H9 (cell line): ENCODE results near the gene ABHD4. TPM values are rescaled to one million over a fixed set of nuclear protein-coding genes. Genes with fewer than 3 reads are reported as not detected.

Source experiments
- DNase-seq: peaks from one replicate; pipeline ENCODE4 v3.0.0-alpha.2; 2017
- H2AFZ ChIP-seq: one replicate; pipeline ENCODE4 v1.6.1; 2013; ENCODE audit warnings: mild to moderate bottlenecking, low read length, control low read depth, moderate library complexity
- H2AK5ac ChIP-seq: 2 replicates; pipeline ENCODE4 v1.6.1; 2013; ENCODE audit warnings: low read length, control low read depth, mixed read lengths; ENCODE audit not compliant: insufficient read length
- H2BK120ac ChIP-seq: one replicate; pipeline ENCODE4 v1.6.1; 2013; ENCODE audit warnings: low read depth, mild to moderate bottlenecking, low read length, control low read depth, inconsistent platforms; ENCODE audit not compliant: poor library complexity, severe bottlenecking
- H2BK12ac ChIP-seq: 2 replicates; pipeline ENCODE4 v1.6.1; 2013; ENCODE audit warnings: low read length, control low read depth, mixed read lengths, low read depth; ENCODE audit not compliant: insufficient read length
- H2BK15ac ChIP-seq: 2 replicates; pipeline ENCODE4 v1.6.1; 2013; ENCODE audit warnings: low read depth, low read length, control low read depth
- H2BK20ac ChIP-seq: one replicate; pipeline ENCODE4 v1.6.1; 2013; ENCODE audit warnings: low read depth, mild to moderate bottlenecking, low read length, control low read depth, inconsistent platforms; ENCODE audit not compliant: poor library complexity, severe bottlenecking
- H2BK5ac ChIP-seq: 2 replicates; pipeline ENCODE4 v1.6.1; 2013; ENCODE audit warnings: low read length, control low read depth, mixed read lengths; ENCODE audit not compliant: insufficient read length
- H3K14ac ChIP-seq: 2 replicates; pipeline ENCODE4 v1.6.1; 2013; ENCODE audit warnings: low read length, control low read depth; ENCODE audit not compliant: insufficient read depth
- H3K18ac ChIP-seq: 2 replicates; pipeline ENCODE4 v1.6.1; 2013; ENCODE audit warnings: low read depth, mild to moderate bottlenecking, mixed read lengths, low read length, control low read depth; ENCODE audit not compliant: insufficient read length
- H3K23ac ChIP-seq: 2 replicates; pipeline ENCODE4 v1.6.1; 2013; ENCODE audit warnings: low read length, control low read depth, mixed read lengths, low read depth; ENCODE audit not compliant: insufficient read length
- H3K23me2 ChIP-seq: 2 replicates; pipeline ENCODE4 v1.6.1; 2013; ENCODE audit warnings: low read depth, mild to moderate bottlenecking, mixed read lengths, low read length, control low read depth; ENCODE audit not compliant: insufficient read length, poor library complexity, severe bottlenecking
- H3K27ac ChIP-seq: 2 replicates; pipeline ENCODE4 v1.5.1; 2013; ENCODE audit warnings: low read length, control low read depth, mixed read lengths, low read depth; ENCODE audit not compliant: insufficient read length
- H3K27me3 ChIP-seq: 2 replicates; pipeline ENCODE4 v1.6.1; 2013; ENCODE audit warnings: low read length, control low read depth, inconsistent platforms; ENCODE audit not compliant: insufficient read depth
- H3K4ac ChIP-seq: 2 replicates; pipeline ENCODE4 v1.6.1; 2013; ENCODE audit warnings: low read depth, mild to moderate bottlenecking, control low read depth, inconsistent platforms, low read length, moderate library complexity
- H3K4me1 ChIP-seq: 2 replicates; pipeline ENCODE4 v1.6.1; 2013; ENCODE audit warnings: low read length, control low read depth, inconsistent platforms; ENCODE audit not compliant: insufficient read depth
- H3K4me2 ChIP-seq: 2 replicates; pipeline ENCODE4 v1.6.1; 2013; ENCODE audit warnings: low read length, control low read depth, mixed read lengths; ENCODE audit not compliant: insufficient read length, insufficient read depth
- H3K56ac ChIP-seq: 2 replicates; pipeline ENCODE4 v1.6.1; 2013; ENCODE audit warnings: low read depth, mild to moderate bottlenecking, mixed read lengths, low read length, control low read depth; ENCODE audit not compliant: insufficient read length
- H3K79me1 ChIP-seq: 2 replicates; pipeline ENCODE4 v1.6.1; 2013; ENCODE audit warnings: low read depth, mild to moderate bottlenecking, moderate library complexity, low read length, control low read depth, inconsistent platforms; ENCODE audit not compliant: insufficient read depth, poor library complexity, severe bottlenecking
- H3K79me2 ChIP-seq: 2 replicates; pipeline ENCODE4 v1.6.1; 2013; ENCODE audit warnings: low read length, control low read depth, inconsistent platforms; ENCODE audit not compliant: insufficient read depth
- H3K9ac ChIP-seq: 2 replicates; pipeline ENCODE4 v1.6.1; 2013; ENCODE audit warnings: low read length, control low read depth, mixed read lengths; ENCODE audit not compliant: insufficient read length; ENCODE audit errors: extremely low read depth
- H3K9me3 ChIP-seq: one replicate; pipeline ENCODE4 v1.6.1; 2013; ENCODE audit warnings: low read depth, low read length, inconsistent platforms; ENCODE audit not compliant: control insufficient read depth
- H3T11ph ChIP-seq: one replicate; pipeline ENCODE4 v1.6.1; 2013; ENCODE audit warnings: mild to moderate bottlenecking, low read length, control low read depth, inconsistent platforms
- H4K20me1 ChIP-seq: one replicate; pipeline ENCODE4 v1.6.1; 2013; ENCODE audit not compliant: control insufficient read depth, insufficient read length, insufficient read depth
- H4K5ac ChIP-seq: 2 replicates; pipeline ENCODE4 v1.6.1; 2013; ENCODE audit warnings: low read depth, mild to moderate bottlenecking, mixed read lengths, low read length, control low read depth; ENCODE audit not compliant: insufficient read length
- H4K8ac ChIP-seq: replicated peaks from 2 replicates; pipeline ENCODE4 v1.6.1; 2013; ENCODE audit warnings: low read length, control low read depth, mixed read lengths, low read depth; ENCODE audit not compliant: insufficient read length
- H4K91ac ChIP-seq: 2 replicates; pipeline ENCODE4 v1.6.1; 2013; ENCODE audit warnings: low read depth, mild to moderate bottlenecking, moderate library complexity, mixed read lengths, low read length, control low read depth; ENCODE audit not compliant: insufficient read length
- H3K27ac Mint-ChIP-seq, 3 experiments: 2 replicates in 2 of 3; 3 replicates in 1 of 3; pipeline ENCODE4 v1.8.0; 2020 to 2021; ENCODE audit warnings: mixed read lengths in 3 of 3, mild to moderate bottlenecking in 1 of 3, moderate library complexity in 1 of 3
- H3K27me3 Mint-ChIP-seq: 2 replicates; pipeline ENCODE4 v1.8.0; 2021; ENCODE audit warnings: low read depth, mild to moderate bottlenecking, moderate library complexity, mixed read lengths
- H3K36me3 Mint-ChIP-seq, 3 experiments: 2 replicates in 2 of 3; 3 replicates in 1 of 3; pipeline ENCODE4 v1.8.0; 2020 to 2021; ENCODE audit warnings: low read depth in 3 of 3, mixed read lengths in 3 of 3; ENCODE audit not compliant: insufficient read depth in 1 of 3
- H3K4me1 Mint-ChIP-seq, 2 experiments: 2 replicates each; pipeline ENCODE4 v1.8.0; 2020; ENCODE audit warnings: mixed read lengths in 2 of 2
- H3K4me3 Mint-ChIP-seq, 2 experiments: 2 replicates in 1 of 2; 3 replicates in 1 of 2; pipeline ENCODE4 v1.8.0; 2020 to 2021; ENCODE audit warnings: mild to moderate bottlenecking in 2 of 2, mixed read lengths in 2 of 2, moderate library complexity in 1 of 2
- H3K9me3 Mint-ChIP-seq, 2 experiments: 2 replicates in 1 of 2; 3 replicates in 1 of 2; pipeline ENCODE4 v1.8.0; 2020; ENCODE audit warnings: mild to moderate bottlenecking in 2 of 2, mixed read lengths in 2 of 2, moderate library complexity in 1 of 2
- WGBS: extraction: QIAGEN DNeasy Blood & Tissue Kit; methylation state at CpG from one replicate; pipeline ENCODE4 v1.1.7; 2013; ENCODE audit warnings: missing lambda C conversion rate, low lambda C conversion rate, mixed read lengths; ENCODE audit not compliant: insufficient read length; ENCODE audit errors: extremely low coverage; 5-methylcytosine and 5-hydroxymethylcytosine counted together
- total RNA-seq: library from RNA; stranded (reverse); gene quantifications from 2 replicates; pipeline ENCODE4 v1.2.1, GENCODE V29; 2021
- TF ChIP-seq, protein P1 (sequence below): fragments of 200-600 bp; sonication (generic); conservative IDR thresholded peaks from 3 replicates; pipeline ENCODE4 v1.8.0; 2021; ENCODE audit warnings: antibody characterized with exemption, mild to moderate bottlenecking

ABHD4 gene
- total RNA-seq, 1 experiment from 2014 or later: 21.8 TPM

DNA sequence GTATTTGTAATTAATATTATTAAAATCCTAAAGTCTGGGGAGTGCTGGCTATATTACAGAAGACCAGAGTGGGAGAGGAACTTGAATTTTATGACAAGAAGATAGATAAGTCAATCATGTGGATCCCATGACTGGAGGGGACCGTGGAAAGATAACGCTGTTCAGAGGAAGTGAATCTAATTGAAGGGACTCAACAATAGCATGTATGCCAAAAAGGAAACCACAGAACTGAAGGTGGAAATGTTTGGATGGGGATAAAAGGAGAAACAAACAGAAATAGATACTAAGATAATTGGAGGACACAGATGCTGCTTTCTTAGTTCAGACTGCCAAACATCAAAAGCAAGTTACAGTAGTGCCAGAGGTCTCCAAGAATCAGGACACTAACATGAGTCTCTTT is 24.9 kb downstream of the ABHD4 start:
- H2AK5ac ChIP-seq: no peak overlapping the region
- H2AFZ ChIP-seq: no peak overlapping the region
- no peaks in the 10 kb centered on the region for H3K79me2 ChIP-seq
- H3T11ph ChIP-seq: no peak overlapping the region
- peaks cover 11 to 12% of the 10 kb centered on the region in 2 experiments for H3K9me3 Mint-ChIP-seq
- peaks cover 4 to 8% (median 5%) of the 10 kb centered on the region in 3 experiments for H3K36me3 Mint-ChIP-seq
- TF ChIP-seq, protein P1, sequence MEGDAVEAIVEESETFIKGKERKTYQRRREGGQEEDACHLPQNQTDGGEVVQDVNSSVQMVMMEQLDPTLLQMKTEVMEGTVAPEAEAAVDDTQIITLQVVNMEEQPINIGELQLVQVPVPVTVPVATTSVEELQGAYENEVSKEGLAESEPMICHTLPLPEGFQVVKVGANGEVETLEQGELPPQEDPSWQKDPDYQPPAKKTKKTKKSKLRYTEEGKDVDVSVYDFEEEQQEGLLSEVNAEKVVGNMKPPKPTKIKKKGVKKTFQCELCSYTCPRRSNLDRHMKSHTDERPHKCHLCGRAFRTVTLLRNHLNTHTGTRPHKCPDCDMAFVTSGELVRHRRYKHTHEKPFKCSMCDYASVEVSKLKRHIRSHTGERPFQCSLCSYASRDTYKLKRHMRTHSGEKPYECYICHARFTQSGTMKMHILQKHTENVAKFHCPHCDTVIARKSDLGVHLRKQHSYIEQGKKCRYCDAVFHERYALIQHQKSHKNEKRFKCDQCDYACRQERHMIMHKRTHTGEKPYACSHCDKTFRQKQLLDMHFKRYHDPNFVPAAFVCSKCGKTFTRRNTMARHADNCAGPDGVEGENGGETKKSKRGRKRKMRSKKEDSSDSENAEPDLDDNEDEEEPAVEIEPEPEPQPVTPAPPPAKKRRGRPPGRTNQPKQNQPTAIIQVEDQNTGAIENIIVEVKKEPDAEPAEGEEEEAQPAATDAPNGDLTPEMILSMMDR: no peak
- no peak overlapping the region for H3K23ac ChIP-seq
- H3K27ac Mint-ChIP-seq: no peak overlapping the region
- H2BK12ac ChIP-seq: no peak overlapping the region
- H3K79me1 ChIP-seq: no peaks in the 10 kb centered on the region
- no CpG with 5 or more reads among the region's 2 CpGs for WGBS
- no peak overlapping the region for H4K8ac ChIP-seq
- H3K4ac ChIP-seq: no peak overlapping the region
- no peak overlapping the region for H3K56ac ChIP-seq
- H3K18ac ChIP-seq: no peak overlapping the region
- no peaks in the 10 kb centered on the region; the same call in 1 of the 2 replicates for H3K4me1 ChIP-seq
- H3K9me3 ChIP-seq: no peaks in the 10 kb centered on the region
- no peak overlapping the region for H4K5ac ChIP-seq
- no peak overlapping the region for H2BK5ac ChIP-seq
- H3K4me3 Mint-ChIP-seq: no peak overlapping the region
- no peak overlapping the region for H3K27ac ChIP-seq
- H4K20me1 ChIP-seq: no peaks in the 10 kb centered on the region
- H3K4me2 ChIP-seq: no peak overlapping the region
- H3K4me1 Mint-ChIP-seq: peaks cover 14 to 17% of the 10 kb centered on the region in 2 experiments
- no peak overlapping the region for H2BK15ac ChIP-seq
- no peak overlapping the region for H2BK120ac ChIP-seq
- H3K14ac ChIP-seq: no peak overlapping the region
- H3K23me2 ChIP-seq: no peaks in the 10 kb centered on the region
- no peak for DNase-seq
- H3K9ac ChIP-seq: no peak overlapping the region
- H2BK20ac ChIP-seq: no peak overlapping the region
- no peaks in the 10 kb centered on the region for H3K27me3 ChIP-seq
- no peak overlapping the region for H4K91ac ChIP-seq
- peaks cover 3% of the 10 kb centered on the region for H3K27me3 Mint-ChIP-seq
